Measurements from ENCODE around the gene TMEM131.

The TMEM131 gene

GRCh38 chr2:97766567-97766966 lies 229.2 kb downstream of the TMEM131 start:
- DNase-seq (ENCODE audit: extremely low read depth in 1 of 2, low read depth in 1 of 2) = no peak

DNA sequence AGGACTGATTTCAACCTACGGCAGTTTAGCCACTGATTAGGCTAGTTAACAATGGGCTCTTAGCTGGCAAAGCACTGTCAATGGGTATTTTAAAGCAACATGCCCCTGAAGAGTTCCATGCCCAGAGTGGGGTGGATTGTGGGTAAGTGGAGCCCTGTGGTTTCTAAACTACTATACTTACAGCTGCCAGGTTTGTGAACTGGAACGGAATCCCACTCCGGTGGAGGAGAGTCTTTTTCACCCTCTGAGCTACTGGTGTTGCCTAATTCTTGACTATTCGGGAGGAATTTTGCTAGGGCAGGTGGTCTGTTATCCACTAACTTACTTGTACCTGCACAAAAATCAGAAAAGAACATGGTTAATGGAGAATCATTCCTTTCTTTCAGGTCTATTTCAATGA lies 229.8 kb downstream of the TMEM131 start:
- no peak for DNase-seq (ENCODE audit: extremely low read depth in 1 of 2, low read depth in 1 of 2)

- no peak for DNase-seq (ENCODE audit: extremely low read depth in 1 of 2, low read depth in 1 of 2)
Measured at GRCh38 chr2:97764559-97765263, 231.0 kb downstream of the TMEM131 start.

GRCh38 chr2:97763176-97763845 lies 232.4 kb downstream of the TMEM131 start:
- no peak for DNase-seq (ENCODE audit: extremely low read depth in 1 of 2, low read depth in 1 of 2)

GRCh38 chr2:97761192-97761591 lies 234.6 kb downstream of the TMEM131 start:
- peak in 1 of 2 donors; percentile 52 for DNase-seq (ENCODE audit: extremely low read depth in 1 of 2, low read depth in 1 of 2)

GRCh38 chr2:97760480-97761049 lies 235.2 kb downstream of the TMEM131 start:
- DNase-seq (ENCODE audit: extremely low read depth in 1 of 2, low read depth in 1 of 2) = no peak

- DNase-seq (ENCODE audit: extremely low read depth in 1 of 2, low read depth in 1 of 2) = no peak
Measured at GRCh38 chr2:97759727-97760407, 235.9 kb downstream of the TMEM131 start.

DNA sequence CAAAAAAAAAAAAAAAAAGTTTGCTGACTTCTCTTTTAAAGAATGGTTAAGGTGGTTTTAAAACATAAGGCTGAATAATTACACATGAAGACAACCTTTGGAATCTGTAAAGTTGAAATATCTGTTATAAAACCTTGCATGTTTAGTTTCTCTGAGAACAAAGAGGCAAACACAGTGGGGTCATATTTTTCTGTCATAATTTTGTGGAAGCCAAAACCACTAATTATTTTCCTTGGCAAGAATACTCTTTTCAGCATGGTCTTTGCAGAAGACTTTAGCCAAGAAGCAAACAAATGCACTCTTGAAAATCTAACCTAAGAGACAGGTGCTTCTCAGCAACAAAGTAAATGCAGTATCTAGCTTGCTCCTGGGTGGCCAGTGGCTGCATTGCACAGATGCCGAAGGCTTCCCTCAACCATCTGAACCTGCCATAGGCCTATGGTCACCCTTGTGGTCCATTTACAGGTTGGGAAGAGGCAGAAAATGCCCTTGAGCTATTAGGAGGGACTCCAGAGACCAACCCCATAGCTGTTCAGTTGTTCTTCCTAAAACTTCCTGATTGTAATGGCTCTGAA lies 237.5 kb downstream of the TMEM131 start:
- no peak for DNase-seq (ENCODE audit: extremely low read depth in 1 of 2, low read depth in 1 of 2)

- DNase-seq (ENCODE audit: extremely low read depth in 1 of 2, low read depth in 1 of 2) = no peak
Measured at GRCh38 chr2:97757062-97757461, 238.7 kb downstream of the TMEM131 start.

GRCh38 chr2:97755491-97755890 lies 240.3 kb downstream of the TMEM131 start:
- no peak for DNase-seq (ENCODE audit: extremely low read depth in 1 of 2, low read depth in 1 of 2)

DNA sequence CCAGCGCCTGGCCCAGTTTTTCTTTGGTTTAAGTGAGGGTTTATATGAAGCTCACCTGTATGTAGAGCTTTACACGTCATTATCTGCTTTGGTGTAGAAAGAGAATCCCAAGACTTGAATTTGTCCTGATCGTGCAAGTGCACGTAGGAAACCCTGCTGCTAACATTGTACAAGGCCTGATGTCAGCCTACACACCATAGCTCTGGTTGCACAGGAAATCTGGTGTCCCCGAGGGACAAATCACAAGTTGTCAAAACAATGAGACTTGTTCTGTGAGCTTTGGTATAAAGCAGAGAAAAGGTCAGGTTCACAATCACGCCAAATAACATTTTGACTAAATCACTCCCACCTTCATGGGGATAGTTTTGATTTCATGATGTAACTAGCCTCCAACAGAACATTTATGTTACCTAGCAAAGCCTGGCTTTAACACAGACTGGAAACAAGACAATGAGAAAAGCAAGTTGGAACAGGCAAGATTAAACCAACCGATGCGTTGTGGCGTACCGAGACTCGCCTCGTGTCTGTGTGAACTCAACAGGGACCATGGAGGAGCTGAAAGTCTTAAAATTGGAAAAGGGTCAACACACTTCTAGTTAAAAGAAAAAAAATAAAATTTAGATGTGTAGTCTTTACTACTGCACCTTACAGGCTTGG lies 240.9 kb downstream of the TMEM131 start:
- no peak for DNase-seq (ENCODE audit: extremely low read depth in 1 of 2, low read depth in 1 of 2)

DNA sequence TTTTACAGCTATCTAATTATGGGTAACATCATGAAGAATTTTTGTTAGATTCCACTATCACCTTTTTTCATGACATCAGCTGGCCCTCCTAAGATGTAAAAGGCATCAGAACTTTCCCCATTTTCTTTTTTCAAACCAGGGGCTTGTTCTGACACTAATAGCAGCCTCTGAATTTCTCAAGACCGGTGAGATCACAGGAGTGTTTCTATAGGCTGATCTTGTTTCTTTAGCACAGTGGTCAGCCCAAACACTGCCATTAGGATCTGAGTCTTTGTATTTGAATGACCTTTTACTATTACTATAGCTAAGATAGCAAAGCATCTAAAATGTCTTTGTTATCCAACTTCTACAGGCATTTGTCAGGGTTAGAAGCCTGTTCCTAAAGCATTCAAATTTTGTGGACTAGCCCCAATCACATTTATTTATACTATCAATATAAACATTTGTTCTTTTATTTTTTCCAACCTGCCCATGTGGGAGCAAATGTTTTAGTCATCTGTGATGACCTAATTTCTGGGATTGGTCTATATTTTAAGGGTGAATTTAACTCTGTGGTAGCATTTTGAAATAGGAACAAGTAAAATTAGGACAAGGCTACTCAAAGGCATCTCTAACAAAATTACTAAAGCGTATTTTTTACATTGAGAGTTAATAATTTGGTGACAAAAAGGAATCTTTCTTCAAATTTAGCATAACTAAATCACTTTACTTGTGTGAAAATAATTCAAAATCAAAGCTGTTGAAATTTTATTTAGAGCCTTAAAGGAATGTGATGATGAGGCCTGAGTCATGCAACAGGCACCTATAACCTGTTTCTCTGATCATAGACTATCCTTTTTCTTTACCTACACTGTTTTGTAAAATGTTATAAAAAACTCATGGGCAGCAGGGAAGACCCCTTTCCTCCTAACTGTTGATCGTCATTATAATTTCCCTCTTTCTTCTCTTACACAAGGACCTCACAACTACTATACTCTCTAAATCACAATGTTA lies 243.1 kb downstream of the TMEM131 start:
- DNase-seq (ENCODE audit: extremely low read depth in 1 of 2, low read depth in 1 of 2) = no peak

DNA sequence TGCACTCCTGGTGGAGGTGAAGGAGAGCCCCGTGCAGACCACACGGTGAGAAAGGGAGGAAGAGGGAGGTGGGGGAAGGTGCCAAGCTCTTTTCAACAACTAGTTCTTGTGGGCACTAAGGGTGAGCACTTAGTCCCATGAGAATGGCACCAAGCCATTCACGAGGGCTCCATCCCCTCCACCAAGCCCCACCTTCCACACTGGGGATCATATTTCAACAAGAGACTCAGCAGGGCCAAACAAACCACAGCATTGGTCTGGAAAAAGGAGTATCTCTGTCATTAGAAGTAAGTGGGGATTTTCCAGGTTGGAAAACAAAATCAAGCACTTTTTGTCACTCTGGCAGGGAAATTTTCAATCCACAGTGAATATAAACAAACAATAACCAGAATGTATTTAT lies 244.0 kb downstream of the TMEM131 start:
- DNase-seq (ENCODE audit: extremely low read depth in 1 of 2, low read depth in 1 of 2) = no peak

- no peak for DNase-seq (ENCODE audit: extremely low read depth in 1 of 2, low read depth in 1 of 2)
Measured at GRCh38 chr2:97750017-97750416, 245.7 kb downstream of the TMEM131 start.

GRCh38 chr2:97749581-97749980 lies 246.2 kb downstream of the TMEM131 start:
- no peak for DNase-seq (ENCODE audit: extremely low read depth in 1 of 2, low read depth in 1 of 2)

GRCh38 chr2:97747716-97748115 lies 248.0 kb downstream of the TMEM131 start:
- DNase-seq (ENCODE audit: extremely low read depth in 1 of 2, low read depth in 1 of 2) = no peak

DNA sequence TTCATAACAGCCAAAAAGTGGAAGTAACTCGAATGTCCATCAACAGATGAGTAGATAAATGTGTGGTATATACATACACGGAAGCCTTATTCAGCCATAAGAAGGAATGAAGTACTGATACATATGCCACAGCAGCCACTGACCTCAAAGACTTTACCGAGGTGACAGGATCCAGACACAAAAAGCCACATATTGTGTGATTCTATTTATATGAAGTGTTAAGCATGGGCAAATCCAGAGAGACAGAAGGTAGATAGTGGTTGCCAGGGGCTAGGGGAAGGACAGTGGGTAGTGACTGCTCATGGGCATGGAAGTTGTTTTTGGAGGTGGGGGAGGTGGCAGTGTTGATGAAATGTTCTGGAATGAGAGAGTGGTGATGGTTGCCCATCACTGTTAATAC lies 248.5 kb downstream of the TMEM131 start:
- no peak for DNase-seq (ENCODE audit: extremely low read depth in 1 of 2, low read depth in 1 of 2)

- peak; percentile 37 to 59 for DNase-seq (ENCODE audit: extremely low read depth in 1 of 2, low read depth in 1 of 2)
Measured at GRCh38 chr2:97745474-97746174, 250.1 kb downstream of the TMEM131 start.

GRCh38 chr2:97743913-97744312 lies 251.8 kb downstream of the TMEM131 start:
- DNase-seq (ENCODE audit: extremely low read depth in 1 of 2, low read depth in 1 of 2) = no peak

All from stimulated activated CD8-positive, alpha-beta memory T cell treated with anti-CD3 and anti-CD28 coated beads, Interleukin-7, amount 100 ng/mL, for 48 hours (primary cell).